ENCODE data around the gene GPR132.

- no peak for TF ChIP-seq CTCF (optimal IDR thresholded peaks at IDR 0.05 in 1 of 3, IDR thresholded peaks at IDR 0.05 in 1 of 3, conservative IDR thresholded peaks at IDR 0.05 in 1 of 3; ENCODE audit: extremely low read depth in 1 of 3, insufficient read depth in 2 of 3, low read length in 3 of 3)
- no peak for TF ChIP-seq EZH2 (IDR thresholded peaks at IDR 0.05; ENCODE audit: low read length)
Measured at GRCh38 chr14:105085766-105086165, 20.5 kb upstream of the GPR132 start.
